Type B pancreatic cell (in vitro differentiated cells): Measurements from ENCODE around the gene BSDC1. TPM values are rescaled to one million over a fixed set of nuclear protein-coding genes. Genes with fewer than 3 reads are reported as not detected.
"Not testable (repeated sequence)": the region's sequence is repeated elsewhere in the genome, so short reads cannot be mapped to it uniquely, and the experiment has no call there.

Experiments used
- DNase-seq: peaks from one replicate; pipeline ENCODE4 v3.0.0; 2021; ENCODE audit warnings: mixed read lengths; ENCODE audit not compliant: unreplicated experiment; ENCODE audit errors: extremely low spot score
- H3K27ac Mint-ChIP-seq: 2 replicates; pipeline ENCODE4 v1.8.0; 2021; ENCODE audit warnings: mild to moderate bottlenecking, mixed read lengths
- H3K27me3 Mint-ChIP-seq: 2 replicates; pipeline ENCODE4 v1.8.0; 2021; ENCODE audit warnings: mixed read lengths
- H3K36me3 Mint-ChIP-seq: 2 replicates; pipeline ENCODE4 v1.8.0; 2021; ENCODE audit warnings: mixed read lengths
- H3K4me1 Mint-ChIP-seq: one replicate; pipeline ENCODE4 v1.8.0; 2021; ENCODE audit warnings: mixed read lengths; ENCODE audit not compliant: unreplicated experiment
- H3K4me3 Mint-ChIP-seq: 2 replicates; pipeline ENCODE4 v1.8.0; 2021; ENCODE audit warnings: mild to moderate bottlenecking, mixed read lengths
- H3K9me3 Mint-ChIP-seq: 2 replicates; pipeline ENCODE4 v1.8.0; 2021; ENCODE audit warnings: mixed read lengths
- total RNA-seq: library from RNA; stranded (reverse); gene quantifications from 2 replicates; pipeline ENCODE4 v1.2.1, GENCODE V29; 2021; ENCODE audit warnings: low replicate concordance
- TF ChIP-seq, protein P1 (sequence below): fragments of 200-600 bp; sonication (generic); conservative IDR thresholded peaks from 2 replicates; pipeline ENCODE4 v1.5.0; 2021; ENCODE audit warnings: antibody characterized with exemption, mild to moderate bottlenecking

Gene BSDC1
- total RNA-seq, 1 donor from 2014 or later = 71.3 TPM

DNA sequence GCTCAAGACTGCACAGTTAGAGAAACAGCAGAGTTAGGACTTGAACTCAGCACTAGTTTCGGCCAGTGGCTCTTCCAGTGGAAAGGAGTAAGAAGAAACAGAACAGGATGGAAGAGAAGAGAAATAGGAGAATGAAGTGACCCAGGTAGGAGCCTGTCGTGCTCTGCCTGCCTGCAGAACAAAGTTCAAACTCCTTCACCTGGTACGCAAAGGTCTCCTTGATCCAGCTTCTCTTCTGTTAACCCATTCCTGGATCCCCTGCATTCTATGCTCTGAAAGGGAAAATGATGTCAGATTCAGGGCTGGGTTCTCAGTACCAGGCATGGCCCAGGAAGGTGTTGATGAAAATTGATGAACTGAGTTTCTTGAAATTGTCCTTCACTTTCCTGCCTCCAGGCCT is 35.8 kb downstream of the BSDC1 start:
- TF ChIP-seq, protein P1, sequence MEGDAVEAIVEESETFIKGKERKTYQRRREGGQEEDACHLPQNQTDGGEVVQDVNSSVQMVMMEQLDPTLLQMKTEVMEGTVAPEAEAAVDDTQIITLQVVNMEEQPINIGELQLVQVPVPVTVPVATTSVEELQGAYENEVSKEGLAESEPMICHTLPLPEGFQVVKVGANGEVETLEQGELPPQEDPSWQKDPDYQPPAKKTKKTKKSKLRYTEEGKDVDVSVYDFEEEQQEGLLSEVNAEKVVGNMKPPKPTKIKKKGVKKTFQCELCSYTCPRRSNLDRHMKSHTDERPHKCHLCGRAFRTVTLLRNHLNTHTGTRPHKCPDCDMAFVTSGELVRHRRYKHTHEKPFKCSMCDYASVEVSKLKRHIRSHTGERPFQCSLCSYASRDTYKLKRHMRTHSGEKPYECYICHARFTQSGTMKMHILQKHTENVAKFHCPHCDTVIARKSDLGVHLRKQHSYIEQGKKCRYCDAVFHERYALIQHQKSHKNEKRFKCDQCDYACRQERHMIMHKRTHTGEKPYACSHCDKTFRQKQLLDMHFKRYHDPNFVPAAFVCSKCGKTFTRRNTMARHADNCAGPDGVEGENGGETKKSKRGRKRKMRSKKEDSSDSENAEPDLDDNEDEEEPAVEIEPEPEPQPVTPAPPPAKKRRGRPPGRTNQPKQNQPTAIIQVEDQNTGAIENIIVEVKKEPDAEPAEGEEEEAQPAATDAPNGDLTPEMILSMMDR = no peak
- H3K9me3 Mint-ChIP-seq = no peaks in the 10 kb centered on the region
- H3K4me1 Mint-ChIP-seq = peaks cover 28% of the 10 kb centered on the region
- H3K4me3 Mint-ChIP-seq = no peak overlapping the region
- H3K27me3 Mint-ChIP-seq = peaks cover 5% of the 10 kb centered on the region
- H3K36me3 Mint-ChIP-seq = peaks cover 24% of the 10 kb centered on the region
- no peak for DNase-seq
- H3K27ac Mint-ChIP-seq = no peak overlapping the region

- Mint-ChIP-seq H3K4me1 (peaks cover 26% of the 10 kb centered on the region), H3K27me3 (peaks cover 5% of the 10 kb centered on the region), H3K27ac (no peak overlapping the region), H3K36me3 (peaks cover 18% of the 10 kb centered on the region), H3K4me3 (no peak overlapping the region), H3K9me3 (no peaks in the 10 kb centered on the region)
- no peak for DNase-seq
- TF ChIP-seq, protein P1 = no peak
Measured at GRCh38 chr1:32357614-32358013, 36.6 kb downstream of the BSDC1 start.

DNA sequence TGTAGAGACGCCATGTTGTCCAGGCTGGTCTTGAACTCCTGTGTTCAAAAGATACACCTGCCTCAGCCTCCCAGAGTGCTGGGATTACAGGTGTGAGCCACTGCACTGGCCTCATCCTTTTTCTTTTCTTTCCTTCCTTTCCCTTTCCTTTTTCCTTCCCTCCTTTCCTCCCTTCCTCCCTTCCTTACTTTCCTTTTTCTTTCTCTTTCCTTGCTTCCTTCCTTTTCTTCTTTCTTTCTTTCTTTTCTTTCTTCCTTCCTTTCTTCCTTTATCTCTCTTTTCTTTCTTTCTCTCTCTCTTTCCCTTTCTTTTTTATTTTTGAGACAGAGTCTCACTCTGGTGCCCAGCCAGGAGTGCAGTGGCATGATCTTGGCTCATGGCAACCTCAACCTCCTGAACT is 37.8 kb downstream of the BSDC1 start:
- Mint-ChIP-seq H3K27ac (no peak overlapping the region), H3K36me3 (peaks cover 15% of the 10 kb centered on the region), H3K4me3 (no peak overlapping the region), H3K4me1 (peaks cover 22% of the 10 kb centered on the region), H3K9me3 (no peaks in the 10 kb centered on the region), H3K27me3 (peaks cover 5% of the 10 kb centered on the region)
- TF ChIP-seq, protein P1 = no peak
- no peak for DNase-seq

DNA sequence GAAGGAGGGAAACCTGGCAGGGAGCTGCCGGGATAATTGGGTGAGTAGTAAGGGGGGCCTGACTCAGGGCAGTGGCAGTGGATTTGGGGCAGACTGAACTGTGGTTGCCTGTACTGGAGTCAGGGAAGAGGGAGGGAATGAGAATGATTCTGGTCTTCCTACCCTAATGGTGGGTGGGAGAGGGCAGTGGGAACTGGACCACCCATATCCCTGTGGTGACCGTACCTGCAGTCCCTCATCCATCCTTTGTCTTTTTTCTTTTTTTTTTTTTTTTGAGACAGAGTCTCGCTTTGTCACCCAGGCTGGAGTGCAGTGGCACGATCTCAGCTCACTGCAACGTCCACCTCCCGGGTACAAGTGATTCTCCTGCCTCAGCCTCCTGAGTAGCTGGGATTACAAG is 38.5 kb downstream of the BSDC1 start:
- Mint-ChIP-seq H3K36me3 (peaks cover 12% of the 10 kb centered on the region), H3K4me1 (peaks cover 20% of the 10 kb centered on the region)
- not testable (repeated sequence) for H3K27me3 Mint-ChIP-seq, DNase-seq, H3K27ac Mint-ChIP-seq, H3K4me3 Mint-ChIP-seq, H3K9me3 Mint-ChIP-seq

DNA sequence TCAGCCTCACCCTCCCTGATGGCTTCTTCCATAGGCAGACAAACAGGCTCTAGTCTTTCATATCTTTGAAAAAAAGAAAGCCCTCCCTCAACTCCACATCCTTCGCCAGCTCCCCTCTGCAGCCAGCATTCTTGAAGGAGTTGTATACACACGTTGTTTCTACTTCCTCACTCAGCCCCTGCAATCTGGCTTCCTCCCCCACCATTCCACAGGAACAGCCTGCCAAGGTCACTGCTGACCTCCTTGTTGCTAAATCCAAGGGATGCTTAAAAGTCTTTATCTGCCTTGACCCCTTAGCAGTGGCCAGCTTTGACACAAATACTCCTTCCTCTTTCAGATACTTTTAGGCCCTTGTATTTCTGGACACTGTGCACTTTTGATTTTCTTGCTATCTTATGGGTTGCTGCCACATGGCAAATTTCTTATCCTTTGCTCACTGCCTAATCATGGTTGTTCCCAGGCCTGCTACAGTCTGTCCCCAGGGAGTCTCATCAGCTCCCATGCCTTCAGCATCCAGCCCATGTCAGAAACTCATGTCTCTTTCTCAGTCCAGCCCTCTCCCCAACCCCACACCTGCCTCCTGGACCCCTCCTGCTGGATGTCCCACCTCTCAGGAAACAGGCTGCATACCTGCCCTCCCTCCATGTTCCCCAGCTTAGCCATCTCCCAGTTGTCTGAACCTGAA is 40.2 kb downstream of the BSDC1 start:
- no peaks in the 10 kb centered on the region for H3K9me3 Mint-ChIP-seq
- TF ChIP-seq, protein P1 = no peak
- peak overlapping the region; percentile 79 for H3K4me3 Mint-ChIP-seq
- no peaks in the 10 kb centered on the region for H3K27me3 Mint-ChIP-seq
- peak overlapping the region; percentile 63 for H3K27ac Mint-ChIP-seq
- H3K36me3 Mint-ChIP-seq = peaks cover 4% of the 10 kb centered on the region
- no peak for DNase-seq
- peaks cover 14% of the 10 kb centered on the region for H3K4me1 Mint-ChIP-seq

GRCh38 chr1:32353431-32353830 is 40.8 kb downstream of the BSDC1 start:
- Mint-ChIP-seq H3K9me3 (no peaks in the 10 kb centered on the region), H3K4me3 (peak overlapping the region; percentile 81), H3K36me3 (peaks cover 4% of the 10 kb centered on the region), H3K27ac (peak overlapping the region; percentile 63), H3K4me1 (peaks cover 14% of the 10 kb centered on the region), H3K27me3 (no peaks in the 10 kb centered on the region)
- TF ChIP-seq, protein P1 = no peak
- DNase-seq = no peak
